Prostate gland (tissue), 2 donors: ENCODE data around the gene TNS1. TPM values are rescaled to one million over a fixed set of nuclear protein-coding genes. Genes with fewer than 3 reads are reported as not detected.
A peak's percentile ranks its signal among the peaks of the same experiment; 100 is the strongest.
"Not testable (repeated sequence)": the region's sequence is repeated elsewhere in the genome, so short reads cannot be mapped to it uniquely, and the experiment has no call there.

Experiments
- DNase-seq: peaks from one replicate; pipeline ENCODE4 v3.0.0-alpha.2; 2019; ENCODE audit warnings: low spot score
- H3K27ac ChIP-seq, 2 donors: fragments of 200-600 bp; sonication (generic); 2 replicates each; pipeline ENCODE4 v1.5.1; 2017 to 2019
- H3K27me3 ChIP-seq: fragments of 200-600 bp; sonication (generic); replicated peaks from 2 replicates; pipeline ENCODE4 v1.5.1; 2019; ENCODE audit not compliant: insufficient read depth
- H3K36me3 ChIP-seq, 2 donors: fragments of 200-600 bp; sonication (generic); 1 replicate in 1 of 2; 2 replicates in 1 of 2; pipeline versions ENCODE4 v1.5.1 to v1.8.1; 2017 to 2019
- H3K4me1 ChIP-seq: fragments of 200-600 bp; sonication (generic); replicated peaks from 2 replicates; pipeline ENCODE4 v1.5.1; 2019
- H3K4me3 ChIP-seq, 2 donors: fragments of 200-600 bp; sonication (generic); 2 replicates each; pipeline ENCODE4 v1.5.1; 2017 to 2019
- H3K9me3 ChIP-seq: fragments of 200-600 bp; sonication (generic); 2 replicates; pipeline ENCODE4 v1.5.1; 2017
- CTCF ChIP-seq, 4 experiments: fragments of 200-600 bp in 2 of 4; fragments of 450-650 bp in 2 of 4; sonication (generic) in 2 of 4; IDR thresholded peaks; 1 replicate in 3 of 4; 2 replicates in 1 of 4; pipeline ENCODE4 v1.5.1; 2016 to 2019; ENCODE audit warnings: antibody characterized with exemption in 4 of 4, mild to moderate bottlenecking in 2 of 4, moderate library complexity in 2 of 4
- POLR2A ChIP-seq: fragments of 450-650 bp; IDR thresholded peaks from one replicate; pipeline ENCODE4 v1.6.1; 2016; ENCODE audit warnings: antibody characterized with exemption, mild to moderate bottlenecking
- POLR2AphosphoS5 ChIP-seq: sonication (generic); formaldehyde crosslinking; IDR thresholded peaks from one replicate; pipeline ENCODE4 v1.6.1; 2017; ENCODE audit warnings: antibody characterized with exemption
- WGBS: methylation state at CpG from one replicate; pipeline ENCODE4 v1.1.5; 2018; 5-methylcytosine and 5-hydroxymethylcytosine counted together
- intact Hi-C: fragments of 100-400 bp; cut with DNase I; formaldehyde crosslinking; loops from one replicate; pipeline ENCODE4 v1.14.2; 2022
- total RNA-seq, 2 donors: library from RNA; depleted of rRNA; stranded (reverse); fragments of >200 nt; gene quantifications; one replicate each; pipeline ENCODE4 v1.1.0, GENCODE V29; 2016

The TNS1 gene
- total RNA-seq, 2 donors from 2014 or later = 238 to 659 TPM

- no peak overlapping the region for H3K27ac ChIP-seq
- no peak for DNase-seq
- H3K4me1 ChIP-seq = peaks cover 15% of the 10 kb centered on the region
- no peaks in the 10 kb centered on the region for H3K27me3 ChIP-seq
- WGBS = 83% methylated on average over 6 of the region's 6 CpGs
- no peaks in the 10 kb centered on the region for H3K36me3 ChIP-seq
- no peak for TF ChIP-seq POLR2A
- TF ChIP-seq CTCF (IDR thresholded peaks at IDR 0.05) = no peak
- TF ChIP-seq POLR2AphosphoS5 = no peak
- intact Hi-C loops = no loop called here
- no peak overlapping the region for H3K4me3 ChIP-seq
- H3K9me3 ChIP-seq = no peaks in the 10 kb centered on the region
Observed at GRCh38 chr2:218020966-218021535, 18.3 kb upstream of the TNS1 start.

- Histone ChIP-seq H3K27ac (no peak overlapping the region), H3K9me3 (no peaks in the 10 kb centered on the region), H3K4me1 (peaks cover 15% of the 10 kb centered on the region), H3K36me3 (no peaks in the 10 kb centered on the region), H3K4me3 (no peak overlapping the region), H3K27me3 (no peaks in the 10 kb centered on the region)
- WGBS = 97% methylated on average over 5 of the region's 5 CpGs
- intact Hi-C loops = no loop called here
- TF ChIP-seq POLR2AphosphoS5 (no peak), CTCF (IDR thresholded peaks at IDR 0.05) (no peak), POLR2A (no peak)
- DNase-seq = no peak
Observed at GRCh38 chr2:218020281-218020680, 17.5 kb upstream of the TNS1 start.

GRCh38 chr2:218019411-218020060 lies 16.7 kb upstream of the TNS1 start:
- no peaks in the 10 kb centered on the region for H3K9me3 ChIP-seq
- no peak for DNase-seq
- 81% methylated on average over 7 of the region's 7 CpGs for WGBS
- intact Hi-C loops = no loop called here
- no peak for TF ChIP-seq POLR2A
- no peak for TF ChIP-seq POLR2AphosphoS5
- TF ChIP-seq CTCF (IDR thresholded peaks at IDR 0.05) = no peak
- H3K36me3 ChIP-seq = no peaks in the 10 kb centered on the region
- H3K4me1 ChIP-seq = peaks cover 15% of the 10 kb centered on the region
- H3K4me3 ChIP-seq = no peak overlapping the region
- H3K27me3 ChIP-seq = no peaks in the 10 kb centered on the region
- no peak overlapping the region for H3K27ac ChIP-seq

GRCh38 chr2:218018842-218019125 lies 16.0 kb upstream of the TNS1 start:
- intact Hi-C loops, H3K9me3 ChIP-seq, H3K4me3 ChIP-seq, H3K27me3 ChIP-seq, DNase-seq, H3K36me3 ChIP-seq: not testable (repeated sequence)
- 82% methylated on average over 4 of the region's 4 CpGs for WGBS
- H3K4me1 ChIP-seq = peaks cover 15% of the 10 kb centered on the region
- H3K27ac ChIP-seq = peak overlapping the region in 1 of 2 donors; percentile 59

- Histone ChIP-seq H3K4me3 (no peak overlapping the region), H3K4me1 (peaks cover 15% of the 10 kb centered on the region), H3K27me3 (no peaks in the 10 kb centered on the region), H3K9me3 (no peaks in the 10 kb centered on the region), H3K36me3 (no peaks in the 10 kb centered on the region), H3K27ac (peak overlapping the region; percentile 41 to 59)
- 8% methylated on average over 7 of the region's 7 CpGs for WGBS
- intact Hi-C loops = no loop called here
- DNase-seq = peak; percentile 54
- no peak for TF ChIP-seq POLR2A
- peak; percentile 58 for TF ChIP-seq POLR2AphosphoS5
Observed at GRCh38 chr2:218017211-218018053, 14.6 kb upstream of the TNS1 start.
